ENCODE results near the gene MAP1A.

MAP1A gene

GRCh38 chr15:43509660-43510199 is 7.7 kb upstream of the MAP1A start:
- DNase-seq, result peak; percentile 42
- in situ Hi-C loops (cut with HindIII; ENCODE audit: low pct_ligation_motif_present, low pct_unique_long_range_greater_than_20kb, low sequenced_read_pairs), result no loop called here

GRCh38 chr15:43510200-43511011 is 7.0 kb upstream of the MAP1A start:
- in situ Hi-C loops (cut with HindIII; ENCODE audit: low pct_ligation_motif_present, low pct_unique_long_range_greater_than_20kb, low sequenced_read_pairs), result no loop called here
- peak; percentile 98 for DNase-seq

GRCh38 chr15:43511012-43511885 is 6.2 kb upstream of the MAP1A start:
- peak; percentile 46 for DNase-seq
- in situ Hi-C loops (cut with HindIII; ENCODE audit: low pct_ligation_motif_present, low pct_unique_long_range_greater_than_20kb, low sequenced_read_pairs), result no loop called here

- DNase-seq, result no peak
- in situ Hi-C loops (cut with HindIII; ENCODE audit: low pct_ligation_motif_present, low pct_unique_long_range_greater_than_20kb, low sequenced_read_pairs), result no loop called here
Observed at GRCh38 chr15:43513550-43513949, 3.9 kb upstream of the MAP1A start.

- peak; percentile 12 for DNase-seq
- in situ Hi-C loops (cut with HindIII; ENCODE audit: low pct_ligation_motif_present, low pct_unique_long_range_greater_than_20kb, low sequenced_read_pairs), result no loop called here
Observed at GRCh38 chr15:43514241-43515057, 3.0 kb upstream of the MAP1A start.

GRCh38 chr15:43515741-43516140 is 1.7 kb upstream of the MAP1A start:
- in situ Hi-C loops (cut with HindIII; ENCODE audit: low pct_ligation_motif_present, low pct_unique_long_range_greater_than_20kb, low sequenced_read_pairs), result no loop called here
- DNase-seq, result no peak

GRCh38 chr15:43516185-43516584 is 1.2 kb upstream of the MAP1A start:
- no peak for DNase-seq
- in situ Hi-C loops (cut with HindIII; ENCODE audit: low pct_ligation_motif_present, low pct_unique_long_range_greater_than_20kb, low sequenced_read_pairs), result no loop called here

GRCh38 chr15:43516801-43517353 is 531 bp upstream of the MAP1A start:
- in situ Hi-C loops (cut with HindIII; ENCODE audit: low pct_ligation_motif_present, low pct_unique_long_range_greater_than_20kb, low sequenced_read_pairs), result no loop called here
- DNase-seq, result no peak

- no peak for DNase-seq
- in situ Hi-C loops (cut with HindIII; ENCODE audit: low pct_ligation_motif_present, low pct_unique_long_range_greater_than_20kb, low sequenced_read_pairs), result no loop called here
Observed at GRCh38 chr15:43518197-43518761, 871 bp downstream of the MAP1A start.

GRCh38 chr15:43519196-43519595 is 1.8 kb downstream of the MAP1A start:
- no peak for DNase-seq
- in situ Hi-C loops (cut with HindIII; ENCODE audit: low pct_ligation_motif_present, low pct_unique_long_range_greater_than_20kb, low sequenced_read_pairs), result no loop called here

GRCh38 chr15:43520138-43520537 is 2.7 kb downstream of the MAP1A start:
- no peak for DNase-seq
- in situ Hi-C loops (cut with HindIII; ENCODE audit: low pct_ligation_motif_present, low pct_unique_long_range_greater_than_20kb, low sequenced_read_pairs), result no loop called here

GRCh38 chr15:43521419-43521818 is 4.0 kb downstream of the MAP1A start:
- in situ Hi-C loops (cut with HindIII; ENCODE audit: low pct_ligation_motif_present, low pct_unique_long_range_greater_than_20kb, low sequenced_read_pairs), result no loop called here
- no peak for DNase-seq

GRCh38 chr15:43522247-43522646 is 4.8 kb downstream of the MAP1A start:
- in situ Hi-C loops (cut with HindIII; ENCODE audit: low pct_ligation_motif_present, low pct_unique_long_range_greater_than_20kb, low sequenced_read_pairs), result no loop called here
- no peak for DNase-seq

GRCh38 chr15:43523646-43524045 is 6.2 kb downstream of the MAP1A start:
- in situ Hi-C loops (cut with HindIII; ENCODE audit: low pct_ligation_motif_present, low pct_unique_long_range_greater_than_20kb, low sequenced_read_pairs), result no loop called here
- DNase-seq, result no peak

GRCh38 chr15:43524254-43524845 is 6.9 kb downstream of the MAP1A start:
- DNase-seq, result no peak
- in situ Hi-C loops (cut with HindIII; ENCODE audit: low pct_ligation_motif_present, low pct_unique_long_range_greater_than_20kb, low sequenced_read_pairs), result no loop called here

GRCh38 chr15:43525131-43525530 is 7.7 kb downstream of the MAP1A start:
- DNase-seq, result no peak
- in situ Hi-C loops (cut with HindIII; ENCODE audit: low pct_ligation_motif_present, low pct_unique_long_range_greater_than_20kb, low sequenced_read_pairs), result no loop called here

- in situ Hi-C loops (cut with HindIII; ENCODE audit: low pct_ligation_motif_present, low pct_unique_long_range_greater_than_20kb, low sequenced_read_pairs), result no loop called here
- no peak for DNase-seq
Observed at GRCh38 chr15:43526261-43526930, 9.0 kb downstream of the MAP1A start.

Data from ACHN (cell line).